22Rv1 (cell line): Measurements from ENCODE around the gene LRMDA.

Experiments used
- H3K27ac ChIP-seq: fragments of 450-650 bp; 2 replicates; pipeline ENCODE4 v1.5.1; 2017
- ZFX ChIP-seq: fragments of 450-650 bp; IDR thresholded peaks from 2 replicates; pipeline ENCODE4 v1.6.1; 2017; ENCODE audit warnings: antibody characterized with exemption, borderline replicate concordance
- TF ChIP-seq, protein P1 (sequence below): fragments of 450-650 bp; IDR thresholded peaks from 2 replicates; pipeline ENCODE4 v1.5.1; 2017; ENCODE audit warnings: mild to moderate bottlenecking

LRMDA gene

GRCh38 chr10:76436401-76436811, 1005.0 kb downstream of the LRMDA start:
- no peak for TF ChIP-seq ZFX
- TF ChIP-seq, protein P1, sequence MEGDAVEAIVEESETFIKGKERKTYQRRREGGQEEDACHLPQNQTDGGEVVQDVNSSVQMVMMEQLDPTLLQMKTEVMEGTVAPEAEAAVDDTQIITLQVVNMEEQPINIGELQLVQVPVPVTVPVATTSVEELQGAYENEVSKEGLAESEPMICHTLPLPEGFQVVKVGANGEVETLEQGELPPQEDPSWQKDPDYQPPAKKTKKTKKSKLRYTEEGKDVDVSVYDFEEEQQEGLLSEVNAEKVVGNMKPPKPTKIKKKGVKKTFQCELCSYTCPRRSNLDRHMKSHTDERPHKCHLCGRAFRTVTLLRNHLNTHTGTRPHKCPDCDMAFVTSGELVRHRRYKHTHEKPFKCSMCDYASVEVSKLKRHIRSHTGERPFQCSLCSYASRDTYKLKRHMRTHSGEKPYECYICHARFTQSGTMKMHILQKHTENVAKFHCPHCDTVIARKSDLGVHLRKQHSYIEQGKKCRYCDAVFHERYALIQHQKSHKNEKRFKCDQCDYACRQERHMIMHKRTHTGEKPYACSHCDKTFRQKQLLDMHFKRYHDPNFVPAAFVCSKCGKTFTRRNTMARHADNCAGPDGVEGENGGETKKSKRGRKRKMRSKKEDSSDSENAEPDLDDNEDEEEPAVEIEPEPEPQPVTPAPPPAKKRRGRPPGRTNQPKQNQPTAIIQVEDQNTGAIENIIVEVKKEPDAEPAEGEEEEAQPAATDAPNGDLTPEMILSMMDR: no peak
- H3K27ac ChIP-seq: no peak overlapping the region

- no peak overlapping the region for H3K27ac ChIP-seq
- no peak for TF ChIP-seq ZFX
- TF ChIP-seq, protein P1: no peak
Observed at GRCh38 chr10:76436981-76437380, 1005.6 kb downstream of the LRMDA start.

- no peak overlapping the region for H3K27ac ChIP-seq
- TF ChIP-seq, protein P1: no peak
- TF ChIP-seq ZFX: no peak
Observed at GRCh38 chr10:76440426-76440825, 1009.0 kb downstream of the LRMDA start.

GRCh38 chr10:76442113-76442512, 1010.7 kb downstream of the LRMDA start:
- H3K27ac ChIP-seq: no peak overlapping the region
- TF ChIP-seq, protein P1: no peak
- TF ChIP-seq ZFX: no peak

DNA sequence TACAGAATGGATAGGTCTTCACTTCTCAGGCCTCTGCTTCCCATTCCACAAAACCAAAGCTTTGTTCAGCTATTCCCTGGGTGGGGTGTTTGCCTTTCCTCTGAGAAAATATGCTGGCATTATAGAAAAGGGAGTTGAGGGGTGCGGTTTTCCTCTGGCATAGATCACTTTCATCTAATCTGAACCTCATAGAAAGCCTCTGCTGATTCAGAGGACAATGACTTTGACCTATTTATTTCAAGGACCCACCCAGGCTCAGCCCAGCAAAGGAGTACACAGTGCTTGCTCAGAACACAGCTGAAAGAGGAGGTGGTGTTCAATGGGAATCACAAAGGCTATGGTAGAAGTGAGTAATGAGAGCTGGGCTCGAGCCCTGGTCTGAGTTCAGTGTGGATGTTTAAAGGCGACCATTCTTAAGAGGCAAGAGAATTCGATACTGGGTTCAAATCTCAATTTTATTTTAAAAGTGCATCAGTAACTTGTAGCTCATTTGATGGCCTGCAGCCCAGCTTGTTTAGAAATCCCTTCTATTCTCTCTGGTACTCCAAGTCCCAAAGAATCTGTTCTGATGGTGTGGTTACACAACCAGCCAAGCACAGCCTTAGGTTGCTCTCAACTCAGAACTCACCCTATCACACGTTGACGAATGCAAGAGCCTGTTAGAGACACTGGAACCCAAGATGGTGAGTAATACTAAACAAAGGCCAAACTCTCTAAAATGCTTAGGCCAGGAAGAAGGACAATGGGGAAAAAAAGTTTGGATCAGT, 1012.8 kb downstream of the LRMDA start:
- no peak for TF ChIP-seq ZFX
- TF ChIP-seq, protein P1: no peak

GRCh38 chr10:76447578-76447977, 1016.2 kb downstream of the LRMDA start:
- TF ChIP-seq ZFX: no peak
- TF ChIP-seq, protein P1: no peak
- H3K27ac ChIP-seq: no peak overlapping the region

More for the DNA sequence above, 1012.8 kb downstream of the LRMDA start:
- no peak overlapping the region for H3K27ac ChIP-seq

DNA sequence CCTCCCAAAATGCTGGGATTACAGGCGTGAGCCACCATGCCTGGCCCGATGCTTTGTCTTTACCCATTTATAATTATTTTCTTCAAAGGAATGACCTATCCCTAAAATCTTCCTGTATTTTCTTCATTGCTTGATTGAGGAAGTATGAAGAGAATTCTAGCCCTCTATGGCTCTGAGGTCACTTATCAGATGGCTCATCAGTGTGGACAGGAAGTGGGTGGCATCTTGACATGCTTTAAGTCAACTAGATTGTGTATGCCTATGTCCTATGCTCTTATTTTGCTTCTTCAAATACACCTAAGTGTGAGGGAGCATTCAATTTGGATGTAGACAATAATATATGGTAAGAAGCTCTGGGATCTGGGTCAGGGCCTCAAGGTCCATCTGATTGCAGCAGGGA, 1020.5 kb downstream of the LRMDA start:
- TF ChIP-seq ZFX: no peak
- TF ChIP-seq, protein P1: no peak
- no peak overlapping the region for H3K27ac ChIP-seq
